ENCODE measurements around the gene GSG1L2.
"Not testable (repeated sequence)": the region's sequence is repeated elsewhere in the genome, so short reads cannot be mapped to it uniquely, and the experiment has no call there.

Gene GSG1L2

DNA sequence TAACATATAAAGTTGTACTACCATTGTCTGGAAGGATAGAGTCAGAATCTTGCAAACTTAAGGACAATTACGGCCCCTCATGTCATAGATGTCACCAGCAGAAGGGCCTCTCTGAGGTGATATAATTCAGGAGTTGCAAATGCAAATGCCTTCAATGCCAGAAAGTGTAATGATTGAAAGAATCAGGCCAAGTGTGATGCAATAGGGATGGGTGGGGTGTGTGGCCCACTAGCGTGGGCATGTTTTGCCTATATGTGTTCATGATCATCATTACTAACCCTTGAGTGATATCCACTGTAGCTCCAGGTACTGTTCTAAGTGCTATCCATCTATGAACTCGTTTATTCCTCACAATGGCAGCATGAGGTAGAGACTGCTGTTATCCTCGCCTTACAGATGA, 31.6 kb downstream of the GSG1L2 start:
- DNase-seq (ENCODE audit: low read depth in 3 of 3), result no peak

DNA sequence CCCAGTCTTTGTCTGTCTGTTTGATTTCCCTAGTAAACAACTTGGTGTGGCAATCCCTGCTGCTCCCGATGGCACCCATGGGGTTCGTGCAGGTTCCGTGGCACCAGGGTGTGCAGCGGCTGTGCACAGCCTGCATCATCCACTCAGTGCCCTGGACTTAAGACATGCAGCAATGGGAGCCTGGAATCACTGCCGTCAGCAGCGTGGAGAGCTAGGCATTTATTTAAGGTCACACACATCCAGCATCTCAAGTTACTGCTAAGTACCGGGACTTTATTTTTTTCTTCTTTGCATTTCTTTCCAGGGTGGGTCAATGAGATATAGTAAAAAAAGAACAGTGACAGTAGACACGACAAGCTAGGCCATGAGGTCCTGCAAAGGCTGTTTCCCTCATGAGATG, 33.3 kb downstream of the GSG1L2 start:
- DNase-seq (ENCODE audit: low read depth in 3 of 3), result no peak

DNA sequence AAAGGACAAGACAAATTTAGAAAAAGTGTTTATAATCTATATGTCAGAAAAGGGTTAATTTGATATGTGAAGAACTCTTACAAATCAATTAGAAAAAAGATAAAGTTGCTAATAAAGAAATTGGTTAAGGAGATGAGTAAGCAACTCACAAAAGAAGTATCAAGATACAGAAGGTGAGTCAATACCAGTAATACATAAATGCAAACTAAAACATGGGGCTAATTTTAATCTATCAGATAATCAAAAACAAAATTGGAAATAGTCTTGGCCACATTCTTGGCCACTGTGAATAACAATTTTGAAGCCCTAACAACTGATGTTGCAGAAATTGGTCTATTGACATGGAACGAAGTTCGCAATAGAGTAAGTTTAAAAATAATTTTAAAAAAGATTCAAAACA, 37.3 kb downstream of the GSG1L2 start:
- DNase-seq (ENCODE audit: low read depth in 3 of 3), result no peak

DNA sequence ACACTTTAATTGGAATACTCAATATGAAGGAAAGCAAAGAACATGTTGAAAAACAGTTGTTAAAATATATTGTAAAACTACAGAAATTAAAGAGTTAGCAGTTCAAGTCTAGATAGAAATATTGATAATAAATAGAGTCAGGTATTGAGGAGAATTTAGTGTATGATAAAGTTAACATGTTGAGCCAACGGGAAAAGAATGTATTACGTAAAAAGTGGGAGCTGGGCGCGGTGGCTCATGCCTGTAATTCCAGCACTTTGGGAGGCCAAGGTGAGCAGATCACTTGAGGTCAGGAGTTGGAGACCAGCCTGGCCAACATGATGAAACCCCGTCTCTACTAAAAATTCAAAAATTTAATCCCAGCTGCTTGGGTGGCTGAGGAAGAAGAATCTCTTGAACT, 38.4 kb downstream of the GSG1L2 start:
- not testable (repeated sequence) for DNase-seq (ENCODE audit: low read depth in 3 of 3)

DNA sequence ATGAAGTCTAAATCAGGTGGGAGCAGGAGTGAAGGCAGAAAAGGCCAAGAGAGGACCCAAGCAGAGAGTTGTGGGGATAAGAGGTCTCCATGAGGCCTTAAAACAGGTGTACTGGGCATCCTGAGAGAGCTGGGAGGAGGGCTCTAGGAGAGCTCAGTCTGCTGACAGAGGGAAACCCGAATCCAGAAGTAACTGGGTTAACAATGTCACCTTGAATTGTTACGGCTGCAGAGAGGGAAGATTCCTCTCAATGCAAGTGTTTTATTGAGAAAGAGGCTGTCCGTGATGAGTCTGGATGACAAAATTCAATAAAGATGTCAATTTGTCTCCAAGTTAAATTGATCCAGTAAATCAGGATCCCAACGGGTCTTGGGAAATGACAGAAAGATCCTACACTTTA, 38.8 kb downstream of the GSG1L2 start:
- DNase-seq (ENCODE audit: low read depth in 3 of 3), result no peak

DNA sequence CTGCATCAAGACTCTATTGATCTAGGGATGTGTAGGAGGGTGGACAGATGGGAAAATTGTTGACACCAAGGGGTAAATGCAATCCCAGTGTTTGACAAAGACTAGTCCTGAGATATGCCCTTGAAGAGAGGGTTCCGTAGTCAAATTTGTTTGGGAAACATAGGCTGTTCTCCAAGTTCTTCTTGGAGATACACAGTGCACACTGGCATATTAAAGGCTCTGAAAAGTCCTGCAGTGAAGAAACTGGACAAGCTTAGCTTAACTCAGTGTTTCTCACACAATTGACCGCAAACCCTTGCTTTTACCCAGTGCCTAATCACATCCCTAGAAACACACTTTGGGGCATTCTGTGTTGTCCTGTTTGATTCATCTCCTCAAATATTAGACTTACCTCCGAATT, 41.3 kb downstream of the GSG1L2 start:
- DNase-seq (ENCODE audit: low read depth in 3 of 3), result no peak

DNA sequence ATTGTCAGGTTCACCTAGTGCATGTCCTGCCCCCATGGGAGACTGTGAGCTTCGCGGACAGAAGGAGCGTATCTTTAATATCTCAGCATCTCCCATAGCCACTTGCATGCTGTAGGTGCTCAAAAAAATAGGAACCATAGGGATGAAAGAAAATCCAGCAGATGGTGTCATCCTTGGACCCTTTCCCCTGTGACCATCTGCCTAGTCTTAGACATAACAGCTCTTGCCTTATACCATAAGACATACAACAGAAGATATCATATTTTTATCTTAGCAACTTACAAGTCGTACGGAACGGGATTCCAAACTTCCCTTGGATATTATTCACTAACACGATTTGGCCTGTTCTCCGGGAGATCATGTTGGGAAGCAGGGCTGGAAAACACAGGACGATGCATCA, 45.0 kb downstream of the GSG1L2 start:
- DNase-seq (ENCODE audit: low read depth in 3 of 3), result no peak

DNA sequence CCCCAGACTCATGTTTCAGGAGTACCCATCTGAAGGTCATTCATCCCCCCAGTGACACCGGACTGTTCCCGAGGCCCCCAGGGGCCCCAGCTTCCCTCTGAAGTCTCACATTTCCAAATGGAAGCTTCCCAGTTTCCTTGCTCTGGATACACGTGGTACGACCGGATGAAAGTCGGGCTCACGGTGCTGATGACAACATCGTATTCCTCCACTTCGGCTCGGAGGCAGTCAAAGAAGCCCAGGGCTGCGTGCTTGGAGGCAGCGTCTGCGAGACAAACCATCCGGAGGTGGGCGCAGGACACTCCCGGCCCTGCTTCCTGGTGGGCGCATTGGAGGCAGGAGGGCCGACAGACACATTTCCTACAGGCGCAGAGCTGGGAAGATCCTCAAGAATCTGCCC, 49.2 kb downstream of the GSG1L2 start:
- no peak for DNase-seq (ENCODE audit: low read depth in 3 of 3)

DNA sequence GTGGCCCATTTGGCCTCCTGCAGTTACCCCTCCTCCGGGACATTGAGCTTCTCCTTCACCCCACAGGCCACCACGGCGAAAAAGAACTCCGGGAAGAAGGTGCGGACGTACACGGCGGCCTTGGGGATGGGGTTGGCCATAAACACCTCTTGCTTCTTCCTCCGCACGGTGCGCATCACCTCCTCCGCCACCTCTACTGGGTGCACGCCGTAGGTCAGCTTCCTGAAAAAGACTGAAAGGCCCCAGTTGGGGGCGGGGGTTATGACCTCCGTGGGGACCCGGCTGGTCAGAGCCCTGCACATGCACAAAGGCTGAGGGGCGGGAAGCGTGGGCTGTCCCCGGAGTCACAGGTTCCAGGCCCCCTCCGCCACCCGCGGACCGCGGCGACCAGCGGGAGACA, 50.4 kb downstream of the GSG1L2 start:
- no peak for DNase-seq (ENCODE audit: low read depth in 3 of 3)

DNA sequence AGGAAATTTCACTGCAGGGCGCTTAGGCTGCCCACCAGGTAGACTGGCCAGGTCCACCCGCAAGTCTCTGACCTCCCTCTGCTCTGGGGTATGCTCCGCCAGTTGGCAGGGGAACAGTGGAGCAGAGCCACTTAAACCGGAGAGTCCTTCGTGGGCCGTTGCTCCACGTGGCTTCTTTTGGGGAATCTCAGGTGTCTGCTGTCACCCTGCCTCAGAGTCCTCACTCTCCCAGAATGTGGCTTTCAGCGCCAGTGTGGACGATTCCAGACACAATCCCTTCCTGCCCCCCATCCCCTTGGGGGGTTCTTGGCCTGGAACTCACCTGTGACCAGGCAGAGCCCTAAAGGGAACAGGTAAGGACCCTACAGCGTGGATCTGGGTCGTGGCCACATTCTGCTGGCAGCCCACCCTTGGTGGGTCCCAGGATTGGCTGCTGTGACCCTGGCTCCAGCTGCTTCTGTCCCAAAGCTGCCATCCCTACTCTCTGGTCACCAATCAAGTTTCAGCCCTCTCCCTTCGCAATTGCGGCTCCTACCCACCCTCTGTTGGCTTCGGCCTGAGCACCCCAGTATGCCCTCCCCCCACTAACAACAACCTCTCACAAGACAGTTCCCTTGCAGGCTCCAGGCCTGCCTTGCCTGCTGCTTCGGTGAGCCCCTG, 52.7 kb downstream of the GSG1L2 start:
- DNase-seq (ENCODE audit: low read depth in 3 of 3), result no peak

DNA sequence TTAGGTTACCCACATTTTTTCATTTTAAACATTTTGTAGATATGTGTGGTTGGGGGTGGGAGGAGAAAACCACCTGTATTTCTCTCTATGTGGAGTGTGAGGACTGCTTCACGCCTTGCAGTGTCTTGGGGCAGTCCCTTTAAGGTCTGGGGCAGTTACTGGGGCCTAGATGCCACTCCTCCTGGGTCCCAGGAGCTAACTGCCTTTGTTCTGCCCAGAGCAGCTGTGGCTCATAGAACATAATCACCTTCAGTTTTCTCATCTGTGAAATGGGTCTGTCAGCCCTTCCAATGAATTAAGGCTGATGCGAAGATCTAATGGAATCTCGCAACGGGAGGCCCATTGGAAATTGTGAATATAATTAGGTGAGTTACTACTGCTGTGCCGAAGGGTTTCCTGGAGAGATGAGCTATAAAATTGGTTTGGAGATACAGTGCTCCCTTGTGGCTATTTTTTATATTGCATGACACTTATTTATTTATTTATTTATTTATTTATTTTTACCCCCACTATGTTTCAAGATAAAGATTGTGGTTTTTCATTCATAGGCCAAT, 53.4 kb downstream of the GSG1L2 start:
- DNase-seq (ENCODE audit: low read depth in 3 of 3), result no peak

DNA sequence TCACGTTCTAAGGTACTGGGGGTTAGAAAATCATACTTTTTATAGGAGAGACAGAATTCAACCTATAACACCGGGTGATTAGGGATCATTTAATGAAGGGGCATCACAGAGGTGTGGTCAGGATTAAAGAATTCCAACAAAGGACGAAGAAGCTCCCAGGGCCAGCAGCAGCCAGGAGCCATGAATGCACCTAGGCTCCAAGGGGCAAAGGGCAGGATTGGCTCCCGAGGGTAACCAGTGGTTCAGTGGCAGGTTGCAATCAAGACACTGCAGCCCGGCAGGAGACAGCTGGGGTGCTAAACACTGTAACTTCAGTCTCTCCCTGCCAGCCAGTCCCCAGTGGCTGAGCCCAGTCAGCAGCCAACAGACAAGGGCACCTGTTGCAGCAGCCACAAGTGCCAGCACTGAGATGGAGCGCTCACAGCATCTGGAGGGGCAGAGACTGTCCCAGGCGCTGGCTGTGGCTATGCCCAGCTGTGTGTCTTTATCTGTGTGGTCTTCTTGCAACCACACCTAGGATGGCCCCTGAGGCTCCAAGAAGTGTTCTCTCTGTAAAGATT, 54.4 kb downstream of the GSG1L2 start:
- DNase-seq (ENCODE audit: low read depth in 3 of 3), result no peak

DNA sequence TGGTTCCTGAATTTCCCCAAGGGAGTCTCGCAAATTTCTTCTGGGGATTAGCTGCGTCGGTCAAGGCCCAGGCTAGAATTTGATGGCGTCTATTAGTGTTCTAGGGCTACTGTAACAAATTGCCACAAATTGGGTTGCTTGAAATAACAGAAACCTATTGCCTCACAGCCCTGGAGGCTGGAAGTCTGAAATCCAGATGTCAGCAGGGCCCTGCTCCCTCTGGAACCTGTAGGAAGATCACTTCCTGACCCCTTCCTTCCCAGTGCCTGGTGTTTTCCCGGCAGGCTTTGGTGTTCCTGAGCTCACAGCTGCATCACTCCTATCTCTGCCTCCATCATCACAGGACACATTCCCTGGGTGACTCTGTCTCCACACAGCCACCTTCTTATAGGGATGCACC, 54.9 kb downstream of the GSG1L2 start:
- DNase-seq (ENCODE audit: low read depth in 3 of 3), result no peak

DNA sequence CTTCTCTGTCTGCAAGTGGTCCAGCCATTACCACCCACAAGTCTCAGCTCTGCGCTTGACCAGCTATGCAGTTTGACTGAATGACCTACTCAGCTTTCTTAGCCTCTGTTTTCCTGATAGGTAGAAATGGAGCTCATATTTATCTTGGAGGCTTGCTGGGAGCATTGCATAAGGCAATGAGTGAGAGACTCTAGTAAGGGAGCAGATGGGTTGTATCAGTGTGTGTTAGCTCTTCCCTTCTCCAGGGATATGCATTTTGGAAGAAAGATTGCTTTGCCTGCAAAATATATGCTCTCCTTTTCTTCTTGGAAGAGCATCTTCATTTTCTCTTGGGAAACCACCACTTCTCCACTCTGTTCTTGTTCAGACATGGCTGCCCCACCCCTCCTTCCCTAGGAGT, 56.6 kb downstream of the GSG1L2 start:
- no peak for DNase-seq (ENCODE audit: low read depth in 3 of 3)

DNA sequence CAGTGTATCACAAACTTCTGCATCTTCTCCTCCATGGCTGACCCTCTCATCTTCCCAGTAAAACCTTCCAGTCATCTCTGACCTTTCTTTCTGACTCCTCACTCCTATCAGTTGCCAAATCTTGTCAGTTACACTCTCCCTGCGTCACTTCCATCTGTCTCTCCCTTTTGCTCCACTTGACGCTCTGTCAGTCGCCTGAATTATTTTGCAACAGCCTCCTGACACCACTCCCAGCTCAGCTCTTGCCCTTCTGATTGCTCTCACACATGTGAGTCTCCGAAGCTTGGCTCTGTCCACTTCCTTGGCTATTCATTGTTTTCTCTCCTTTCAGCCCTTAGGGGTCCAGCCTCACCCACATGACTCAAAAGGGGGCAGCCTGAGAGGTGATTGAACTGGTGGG, 58.2 kb downstream of the GSG1L2 start:
- DNase-seq (ENCODE audit: low read depth in 3 of 3), result no peak

DNA sequence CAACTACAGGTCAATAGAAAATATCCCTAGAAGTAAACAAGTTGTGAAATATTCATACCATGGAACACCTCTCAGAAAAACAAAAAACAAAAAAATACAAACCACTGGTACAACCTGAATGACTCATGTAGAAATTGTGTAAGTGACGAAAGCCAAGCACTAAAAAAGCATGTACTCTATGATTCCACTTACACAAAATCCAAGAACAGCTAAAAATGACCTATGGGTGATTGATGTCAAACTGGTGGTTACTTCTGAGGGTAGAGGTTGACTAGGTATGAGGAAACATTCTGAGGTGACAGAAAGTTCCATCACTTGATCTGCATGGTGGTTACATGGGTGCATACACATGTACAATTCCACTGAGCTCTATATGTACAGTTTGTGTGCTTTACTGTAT, 61.6 kb downstream of the GSG1L2 start:
- DNase-seq (ENCODE audit: low read depth in 3 of 3), result no peak

DNA sequence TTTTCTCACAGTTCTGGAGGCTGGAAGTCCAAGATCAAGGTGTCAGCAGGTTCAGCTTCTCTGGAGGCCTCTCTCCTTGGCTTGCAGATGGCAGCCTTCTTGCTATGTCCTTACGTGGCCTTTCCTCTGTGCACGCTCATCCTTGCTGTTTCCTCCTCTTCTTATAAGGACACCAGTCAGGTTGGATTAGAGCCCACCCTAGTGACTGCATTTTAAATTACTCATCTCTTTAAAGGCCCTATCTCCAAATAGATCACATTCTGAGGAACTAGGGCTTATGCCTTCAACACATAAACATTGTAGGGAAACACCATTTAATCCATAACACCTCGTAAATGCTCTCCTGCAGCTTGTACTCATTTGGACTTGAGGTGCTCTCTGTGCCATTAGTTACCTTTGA, 66.8 kb downstream of the GSG1L2 start:
- DNase-seq (ENCODE audit: low read depth in 3 of 3), result no peak

Measured in stimulated activated CD4-positive, alpha-beta T cell treated with anti-CD3 and anti-CD28 coated beads, TNF-alpha, amount 100 ng/mL, for 48 hours (primary cell).